GM21786 (cell line): Measurements from ENCODE around the gene BMPER.

Source experiments
- ATAC-seq: cut with Tn5 transposase; IDR thresholded peaks from one replicate; pipeline ENCODE4 v1.9.1; 2021; ENCODE audit not compliant: unreplicated experiment

BMPER gene

GRCh38 chr7:34059136-34059828 lies 153.9 kb downstream of the BMPER start:
- no peak for ATAC-seq

- ATAC-seq: no peak
These were observed 155.0 kb downstream of the BMPER start for GRCh38 chr7:34060196-34060947.

- no peak for ATAC-seq
These were observed 155.8 kb downstream of the BMPER start for GRCh38 chr7:34061149-34061548.

- no peak for ATAC-seq
These were observed 157.0 kb downstream of the BMPER start for GRCh38 chr7:34062341-34062740.

DNA sequence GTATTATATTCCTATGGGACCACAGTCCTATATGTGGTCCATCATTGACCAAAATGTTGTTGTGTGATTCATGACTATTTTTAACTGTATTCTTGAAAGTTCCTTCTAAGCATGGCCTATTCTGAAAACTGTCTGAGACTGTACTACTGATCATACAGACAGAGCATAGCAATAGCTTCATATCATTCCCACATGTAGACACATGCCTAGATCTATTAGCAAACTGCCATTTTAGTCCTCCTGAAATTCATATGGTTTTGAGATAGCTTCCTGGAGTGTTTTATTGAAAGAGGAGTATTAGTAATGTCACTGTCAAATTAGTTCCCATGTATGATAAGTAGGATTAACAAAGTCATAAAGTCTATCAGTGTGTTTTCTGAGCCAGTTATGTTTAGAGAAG lies 157.5 kb downstream of the BMPER start:
- no peak for ATAC-seq

GRCh38 chr7:34064519-34065158 lies 159.3 kb downstream of the BMPER start:
- no peak for ATAC-seq

- ATAC-seq: no peak
These were observed 161.1 kb downstream of the BMPER start for GRCh38 chr7:34066411-34066810.

DNA sequence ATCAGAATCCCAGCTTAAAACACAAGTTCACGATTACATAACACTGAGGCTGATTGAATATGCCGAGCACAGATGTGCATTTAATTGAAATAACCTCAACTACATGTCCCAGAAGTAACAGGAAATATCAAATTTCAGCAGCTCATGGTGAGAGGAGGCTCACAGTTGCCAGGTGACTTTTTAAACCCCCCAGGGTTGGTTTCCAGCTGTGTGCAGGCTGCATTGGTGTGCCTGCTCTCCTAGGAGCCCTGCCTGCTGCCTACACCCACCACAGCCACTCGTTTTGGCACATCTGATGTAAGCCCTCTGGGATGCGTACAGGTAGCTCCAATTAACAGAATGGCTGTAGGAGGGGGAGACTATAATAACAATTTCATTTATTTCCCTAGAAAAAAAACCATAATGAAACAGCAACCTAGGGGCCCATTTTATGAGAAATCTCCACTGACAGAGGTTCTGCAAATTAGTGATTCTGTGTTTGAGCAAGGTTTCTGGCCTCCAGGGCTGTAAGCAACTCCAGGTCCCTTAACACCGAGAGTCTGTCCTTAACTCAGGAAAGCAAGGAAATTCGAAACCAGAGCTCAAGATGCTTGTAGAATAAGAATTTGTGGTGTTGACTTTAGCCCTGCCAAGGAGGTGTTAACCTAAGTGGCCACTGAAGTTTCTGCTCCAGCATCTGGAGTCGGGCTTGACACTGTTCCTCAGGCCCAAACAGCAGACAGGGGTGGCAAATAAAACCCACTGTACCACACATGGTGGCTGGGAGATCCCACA lies 161.9 kb downstream of the BMPER start:
- ATAC-seq: no peak

GRCh38 chr7:34069676-34070075 lies 164.3 kb downstream of the BMPER start:
- no peak for ATAC-seq

- ATAC-seq: no peak
These were observed 165.4 kb downstream of the BMPER start for GRCh38 chr7:34070511-34071323.

- no peak for ATAC-seq
These were observed 168.3 kb downstream of the BMPER start for GRCh38 chr7:34073676-34074075.

DNA sequence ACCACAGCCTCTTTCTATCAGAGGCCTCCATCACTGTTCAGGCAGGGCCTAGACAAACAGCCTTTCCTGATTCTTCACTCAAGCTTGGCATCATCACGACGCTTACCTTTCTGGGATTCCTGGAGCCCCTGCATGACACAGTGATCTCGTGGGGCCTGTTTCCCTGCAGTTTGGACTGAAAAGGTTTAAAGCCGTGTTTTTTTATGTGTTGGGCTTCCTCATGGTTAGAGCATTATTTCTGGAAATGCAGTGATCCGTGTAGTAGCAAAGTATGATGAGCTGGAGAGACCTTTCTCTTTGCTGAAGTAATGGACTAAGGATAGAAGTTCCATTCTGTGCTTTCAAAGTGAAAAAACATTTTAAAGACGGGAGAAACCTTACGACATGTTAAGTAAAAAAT lies 169.1 kb downstream of the BMPER start:
- ATAC-seq: no peak

- ATAC-seq: no peak
These were observed 170.4 kb downstream of the BMPER start for GRCh38 chr7:34075523-34076370.

DNA sequence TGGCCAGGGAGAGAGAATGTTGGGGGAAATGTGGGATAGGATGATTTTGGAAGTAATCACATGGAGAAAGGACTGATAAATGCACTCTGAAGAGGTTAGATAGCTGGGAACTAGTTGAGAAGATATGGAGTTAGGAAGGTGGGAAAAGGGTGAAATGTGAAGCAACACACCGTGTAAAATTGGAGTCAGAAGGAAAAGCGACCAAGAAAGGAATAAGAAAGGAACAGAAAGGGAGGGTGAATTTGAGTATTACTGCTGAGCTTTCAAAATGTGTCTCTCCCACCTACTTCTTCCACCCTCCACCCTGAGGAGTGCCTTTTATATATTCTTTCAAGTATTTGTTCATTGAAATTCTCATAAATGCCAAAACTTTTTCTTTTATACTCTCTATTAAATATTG lies 171.8 kb downstream of the BMPER start:
- ATAC-seq: no peak

GRCh38 chr7:34078864-34079263 lies 173.5 kb downstream of the BMPER start:
- ATAC-seq: no peak

DNA sequence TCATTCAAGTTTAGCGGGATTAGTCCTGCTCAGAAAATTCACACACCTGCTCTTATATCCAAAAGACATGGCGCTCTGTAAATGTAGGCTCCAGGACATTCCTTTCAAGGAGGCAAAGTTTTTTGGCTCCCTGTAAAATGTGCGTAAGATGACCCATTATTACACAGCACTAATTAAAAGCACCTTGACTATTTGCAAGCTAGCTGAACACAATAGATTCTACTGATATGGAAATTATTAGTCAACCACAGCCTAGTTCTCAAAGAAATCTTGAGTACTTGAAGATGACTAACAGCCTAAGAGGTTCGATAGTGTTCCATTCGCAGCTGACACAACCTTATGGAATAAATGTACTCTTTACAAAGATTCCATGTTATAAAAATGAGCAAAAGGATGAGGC lies 175.2 kb downstream of the BMPER start:
- ATAC-seq: no peak

- no peak for ATAC-seq
These were observed 176.6 kb downstream of the BMPER start for GRCh38 chr7:34081935-34082334.

DNA sequence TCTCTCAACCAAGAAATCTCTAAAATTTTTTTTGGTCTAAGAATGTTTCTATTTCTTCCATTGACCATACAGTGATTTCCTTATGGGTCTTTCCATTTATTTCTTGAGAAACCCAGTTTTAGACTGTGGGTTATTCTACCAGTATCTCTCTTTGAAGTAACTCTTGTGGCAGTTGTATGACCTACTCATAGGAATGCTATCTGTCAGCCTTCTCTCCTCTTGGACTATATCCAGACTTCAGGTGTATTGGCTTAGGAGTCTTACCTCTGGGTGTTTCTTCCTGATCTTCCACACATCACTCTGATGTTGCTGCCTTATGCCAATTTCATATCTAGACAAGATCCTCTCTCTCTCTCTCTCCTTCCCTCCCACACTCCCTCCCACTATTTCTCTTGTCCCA lies 178.1 kb downstream of the BMPER start:
- ATAC-seq: no peak

- no peak for ATAC-seq
These were observed 179.3 kb downstream of the BMPER start for GRCh38 chr7:34084651-34085050.

DNA sequence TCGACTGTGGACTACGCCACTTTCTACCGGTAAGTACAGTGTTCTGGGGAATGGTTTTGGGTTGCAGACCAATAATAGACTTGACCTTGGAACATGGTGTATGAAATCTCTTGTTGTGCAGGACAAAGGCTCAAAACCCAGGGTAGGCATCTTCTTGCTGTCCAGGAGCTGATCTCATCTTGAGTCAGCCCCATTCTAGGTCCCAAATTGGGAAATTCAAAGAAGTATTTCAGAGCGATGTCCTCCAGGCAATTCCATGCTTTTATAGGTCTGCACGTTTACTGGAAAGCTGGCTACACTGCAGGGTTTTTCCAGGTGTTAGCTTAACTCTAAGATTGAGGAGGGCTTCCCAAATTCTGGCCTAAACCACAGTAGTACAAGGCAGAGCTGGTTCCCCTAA lies 180.7 kb downstream of the BMPER start:
- no peak for ATAC-seq
